Vagina (tissue), 2 donors: ENCODE results near the gene RABL6. TPM values are rescaled to one million over a fixed set of nuclear protein-coding genes. Genes with fewer than 3 reads are reported as not detected.
"Not testable (repeated sequence)": the region's sequence is repeated elsewhere in the genome, so short reads cannot be mapped to it uniquely, and the experiment has no call there.

ENCODE experiments used
- DNase-seq, 2 donors: peaks; one replicate each; pipeline ENCODE4 v3.0.0-alpha.2; 2017; ENCODE audit errors: extremely low spot score in 2 of 2
- H3K27ac ChIP-seq: fragments of 200-600 bp; sonication (generic); one replicate; pipeline ENCODE4 v1.5.1; 2019
- H3K27me3 ChIP-seq: fragments of 200-600 bp; sonication (generic); one replicate; pipeline ENCODE4 v1.5.1; 2019
- H3K36me3 ChIP-seq, 2 donors: fragments of 200-600 bp; sonication (generic); one replicate each; pipeline ENCODE4 v1.5.1; 2017 to 2019
- H3K4me1 ChIP-seq: fragments of 200-600 bp; sonication (generic); one replicate; pipeline ENCODE4 v1.5.1; 2019
- H3K4me3 ChIP-seq, 2 donors: fragments of 200-600 bp; sonication (generic); 1 replicate in 1 of 2; 2 replicates in 1 of 2; pipeline ENCODE4 v1.5.1; 2016 to 2019
- H3K9me3 ChIP-seq: fragments of 200-600 bp; sonication (generic); one replicate; pipeline ENCODE4 v1.5.1; 2019
- POLR2A ChIP-seq, 2 donors: fragments of 450-650 bp; IDR thresholded peaks; one replicate each; pipeline ENCODE4 v1.6.1; 2017; ENCODE audit warnings: antibody characterized with exemption in 2 of 2, mild to moderate bottlenecking in 2 of 2, moderate library complexity in 2 of 2
- POLR2AphosphoS5 ChIP-seq, 2 donors: sonication (generic); formaldehyde crosslinking; IDR thresholded peaks; one replicate each; pipeline ENCODE4 v1.9.0; 2017; ENCODE audit warnings: antibody characterized with exemption in 2 of 2, mild to moderate bottlenecking in 2 of 2, low read depth in 1 of 2; ENCODE audit not compliant: insufficient read depth in 1 of 2
- intact Hi-C: fragments of 100-400 bp; cut with DNase I; formaldehyde crosslinking; loops from one replicate; pipeline ENCODE4 v1.15.1; 2023
- total RNA-seq: library from RNA; depleted of rRNA; stranded (reverse); fragments of >200 nt; gene quantifications from one replicate; pipeline ENCODE4 v1.2.3, GENCODE V29; 2016
- TF ChIP-seq, protein P1 (sequence below), 3 experiments: fragments of 450-650 bp in 2 of 3; fragments of 200-600 bp in 1 of 3; sonication (generic) in 1 of 3; IDR thresholded peaks; one replicate each; pipeline ENCODE4 v1.5.1; 2017 to 2019; ENCODE audit warnings: antibody characterized with exemption in 3 of 3, mild to moderate bottlenecking in 2 of 3, moderate library complexity in 2 of 3

Gene RABL6
- total RNA-seq, 1 donor from 2014 or later, result 31.7 TPM

- Histone ChIP-seq H3K36me3 (peaks cover 0 to 13% of the 10 kb centered on the region in 2 donors), H3K9me3 (no peaks in the 10 kb centered on the region), H3K27ac (no peak overlapping the region), H3K4me3 (no peak overlapping the region), H3K27me3 (no peaks in the 10 kb centered on the region), H3K4me1 (peaks cover 32% of the 10 kb centered on the region)
- no peak for DNase-seq
- TF ChIP-seq POLR2AphosphoS5 (IDR thresholded peaks at IDR 0.05; ENCODE audit: insufficient read depth in 1 of 2, low read depth in 1 of 2) (no peak), POLR2A (IDR thresholded peaks at IDR 0.05) (no peak)
- TF ChIP-seq, protein P1, sequence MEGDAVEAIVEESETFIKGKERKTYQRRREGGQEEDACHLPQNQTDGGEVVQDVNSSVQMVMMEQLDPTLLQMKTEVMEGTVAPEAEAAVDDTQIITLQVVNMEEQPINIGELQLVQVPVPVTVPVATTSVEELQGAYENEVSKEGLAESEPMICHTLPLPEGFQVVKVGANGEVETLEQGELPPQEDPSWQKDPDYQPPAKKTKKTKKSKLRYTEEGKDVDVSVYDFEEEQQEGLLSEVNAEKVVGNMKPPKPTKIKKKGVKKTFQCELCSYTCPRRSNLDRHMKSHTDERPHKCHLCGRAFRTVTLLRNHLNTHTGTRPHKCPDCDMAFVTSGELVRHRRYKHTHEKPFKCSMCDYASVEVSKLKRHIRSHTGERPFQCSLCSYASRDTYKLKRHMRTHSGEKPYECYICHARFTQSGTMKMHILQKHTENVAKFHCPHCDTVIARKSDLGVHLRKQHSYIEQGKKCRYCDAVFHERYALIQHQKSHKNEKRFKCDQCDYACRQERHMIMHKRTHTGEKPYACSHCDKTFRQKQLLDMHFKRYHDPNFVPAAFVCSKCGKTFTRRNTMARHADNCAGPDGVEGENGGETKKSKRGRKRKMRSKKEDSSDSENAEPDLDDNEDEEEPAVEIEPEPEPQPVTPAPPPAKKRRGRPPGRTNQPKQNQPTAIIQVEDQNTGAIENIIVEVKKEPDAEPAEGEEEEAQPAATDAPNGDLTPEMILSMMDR (IDR thresholded peaks at IDR 0.05), result no peak
- intact Hi-C loops, result no loop called here
Measured at GRCh38 chr9:136867480-136867879, 59.7 kb downstream of the RABL6 start.

- peak in 1 of 2 donors; percentile 76 for DNase-seq
- no peak overlapping the region for H3K27ac ChIP-seq
- peaks cover 0 to 8% of the 10 kb centered on the region in 2 donors for H3K36me3 ChIP-seq
- intact Hi-C loops, result no loop called here
- no peak overlapping the region for H3K4me3 ChIP-seq
- H3K27me3 ChIP-seq, result no peaks in the 10 kb centered on the region
- peaks cover 32% of the 10 kb centered on the region for H3K4me1 ChIP-seq
- TF ChIP-seq, protein P1 (IDR thresholded peaks at IDR 0.05), result no peak
- TF ChIP-seq POLR2AphosphoS5 (IDR thresholded peaks at IDR 0.05; ENCODE audit: insufficient read depth in 1 of 2, low read depth in 1 of 2) (no peak), POLR2A (IDR thresholded peaks at IDR 0.05) (no peak)
- no peaks in the 10 kb centered on the region for H3K9me3 ChIP-seq
Measured at GRCh38 chr9:136867917-136868316, 60.2 kb downstream of the RABL6 start.

DNA sequence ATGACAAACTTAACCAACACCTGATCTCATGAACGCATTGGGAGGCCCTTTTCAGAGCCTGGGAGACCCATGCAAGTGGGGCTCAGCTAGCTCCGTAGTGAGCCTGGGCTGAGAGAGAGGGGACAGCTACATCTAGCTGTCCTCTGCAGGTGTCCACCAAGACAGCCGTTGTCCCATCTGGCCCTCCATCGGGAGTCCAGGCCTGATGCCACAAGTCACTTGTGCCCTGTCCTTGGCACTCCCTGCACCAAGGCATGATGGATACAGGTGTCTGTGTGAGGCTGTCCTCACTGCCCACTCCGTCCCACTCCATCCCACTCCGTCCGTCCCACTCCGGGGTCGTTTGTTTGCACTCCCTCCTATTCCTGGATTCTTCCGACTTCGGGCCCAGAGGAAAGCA, 60.9 kb downstream of the RABL6 start:
- DNase-seq, result peak in 1 of 2 donors; percentile 86

GRCh38 chr9:136869611-136870010, 61.9 kb downstream of the RABL6 start:
- H3K4me3 ChIP-seq, H3K27ac ChIP-seq, H3K27me3 ChIP-seq, intact Hi-C loops, DNase-seq, H3K9me3 ChIP-seq, H3K36me3 ChIP-seq: not testable (repeated sequence)
- peaks cover 18% of the 10 kb centered on the region for H3K4me1 ChIP-seq

More for the DNA sequence above, 60.9 kb downstream of the RABL6 start:
- Histone ChIP-seq H3K36me3 (peaks cover 0 to 1% of the 10 kb centered on the region in 2 donors), H3K4me1 (peaks cover 28% of the 10 kb centered on the region), H3K27me3 (no peaks in the 10 kb centered on the region), H3K9me3 (no peaks in the 10 kb centered on the region), H3K27ac (no peak overlapping the region), H3K4me3 (no peak overlapping the region)
- intact Hi-C loops, result no loop called here
- TF ChIP-seq, protein P1 (IDR thresholded peaks at IDR 0.05), result no peak
- TF ChIP-seq POLR2A (IDR thresholded peaks at IDR 0.05) (no peak), POLR2AphosphoS5 (IDR thresholded peaks at IDR 0.05; ENCODE audit: insufficient read depth in 1 of 2, low read depth in 1 of 2) (no peak)

GRCh38 chr9:136875155-136875554, 67.4 kb downstream of the RABL6 start:
- DNase-seq, result no peak
- no peak for TF ChIP-seq POLR2A (IDR thresholded peaks at IDR 0.05)
- no peak for TF ChIP-seq POLR2AphosphoS5 (IDR thresholded peaks at IDR 0.05; ENCODE audit: insufficient read depth in 1 of 2, low read depth in 1 of 2)
- TF ChIP-seq, protein P1 (IDR thresholded peaks at IDR 0.05), result no peak
- Histone ChIP-seq H3K9me3 (no peaks in the 10 kb centered on the region), H3K27ac (no peak overlapping the region), H3K36me3 (no peaks in the 10 kb centered on the region), H3K4me1 (no peaks in the 10 kb centered on the region), H3K4me3 (no peak overlapping the region), H3K27me3 (no peaks in the 10 kb centered on the region)
- intact Hi-C loops, result no loop called here
